ENCODE data around the gene TMEM38B.

Gene TMEM38B

GRCh38 chr9:105670315-105670714, 24.0 kb upstream of the TMEM38B start (continued):
- no peak for TF ChIP-seq PRDM2 (tag by site-specific recombination; IDR thresholded peaks at IDR 0.05; ENCODE audit: borderline replicate concordance)
- TF ChIP-seq ZBTB26 (tag by site-specific recombination; optimal IDR thresholded peaks at IDR 0.05): no peak
- no peak for TF ChIP-seq ZNF792 (tag by site-specific recombination; IDR thresholded peaks at IDR 0.05)
- TF ChIP-seq MEIS1 (CRISPR knock-in tag; IDR thresholded peaks at IDR 0.05; ENCODE audit: borderline replicate concordance): no peak
- no peak for TF ChIP-seq ZNF16 (tag by site-specific recombination; IDR thresholded peaks at IDR 0.05; ENCODE audit: low read depth)
- no peak for TF ChIP-seq ZNF701 (tag by site-specific recombination; IDR thresholded peaks at IDR 0.05)
- no peak for TF ChIP-seq HOXA7 (CRISPR knock-in tag; IDR thresholded peaks at IDR 0.05; ENCODE audit: borderline replicate concordance)
- no peak for TF ChIP-seq ZNF580 (tag by site-specific recombination; IDR thresholded peaks at IDR 0.05)
- TF ChIP-seq ZBTB17 (tag by site-specific recombination; IDR thresholded peaks at IDR 0.05): no peak
- TF ChIP-seq REST (tag by site-specific recombination; IDR thresholded peaks at IDR 0.05): no peak

- no peak overlapping the region for H3K27ac ChIP-seq (ENCODE audit: extremely low read depth, low read depth, low read length)
- POLR2A ChIA-PET: no interaction called here
- CTCF ChIA-PET: interaction anchor here (1.1 to 1.3 kb wide), 2 partner anchors 14 to 211 kb away, joined by 3 to 4 read pairs; no protein-coding TSS in a partner anchor
- no peaks in the 10 kb centered on the region for H3K9me3 ChIP-seq (ENCODE audit: control insufficient read depth, insufficient read depth, low read depth, low read length)
- no peaks in the 10 kb centered on the region for H3K36me3 ChIP-seq (ENCODE audit: control insufficient read depth in 2 of 2, insufficient read depth in 1 of 2, low read length in 2 of 2)
- H3K4me3 ChIP-seq (ENCODE audit: low read depth, low read length): no peak overlapping the region
- no peaks in the 10 kb centered on the region for H3K4me1 ChIP-seq (ENCODE audit: control insufficient read depth, insufficient read depth, low read length)
- no peak for TF ChIP-seq ZNF488 (tag by site-specific recombination; IDR thresholded peaks at IDR 0.05)
- TF ChIP-seq KLF1 (tag by site-specific recombination; IDR thresholded peaks at IDR 0.05): no peak
- TF ChIP-seq ZEB2 (tag by site-specific recombination; IDR thresholded peaks at IDR 0.05): no peak
Observed at GRCh38 chr9:105670775-105671174, 23.6 kb upstream of the TMEM38B start.
